Kidney tubule cell (primary cell): ENCODE data around the gene DNAJB6.

ENCODE experiments used
- DNase-seq: peaks from one replicate; pipeline ENCODE4 v3.0.0-alpha.2; 2018; ENCODE audit warnings: low spot score

The DNAJB6 gene

DNA sequence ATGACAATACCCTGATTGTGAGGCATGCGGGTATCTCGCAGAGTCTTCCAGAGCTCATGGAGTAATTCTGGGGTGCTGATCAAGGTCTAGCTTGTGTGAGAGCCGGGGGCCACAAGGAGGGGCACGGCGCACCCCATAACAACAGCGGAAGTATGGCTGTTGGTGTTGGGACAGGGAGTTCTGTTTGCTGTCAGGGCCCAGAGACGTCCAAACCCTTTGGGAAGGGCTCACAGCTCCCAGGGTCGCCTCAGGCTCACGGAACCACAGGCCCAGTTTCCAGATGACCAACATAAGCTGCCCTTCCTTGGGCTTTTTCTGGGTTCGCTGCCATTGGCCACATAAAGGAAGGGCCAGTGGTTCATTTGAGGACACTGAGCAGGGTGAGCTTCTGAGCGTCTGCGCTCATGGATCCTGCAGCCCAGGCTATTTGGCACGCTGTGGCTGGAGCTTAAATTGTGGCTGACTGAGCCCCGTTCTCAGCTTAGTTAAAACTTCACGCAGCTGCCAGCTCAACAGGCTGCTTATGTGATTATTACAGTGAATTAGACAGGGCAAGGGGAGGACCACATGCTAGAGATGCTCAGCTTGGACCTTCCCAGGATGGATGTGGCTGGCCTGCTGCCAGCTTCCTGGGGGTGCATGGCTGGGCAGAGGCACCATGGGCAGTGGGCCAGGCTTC, 92.3 kb downstream of the DNAJB6 start:
- no peak for DNase-seq

DNA sequence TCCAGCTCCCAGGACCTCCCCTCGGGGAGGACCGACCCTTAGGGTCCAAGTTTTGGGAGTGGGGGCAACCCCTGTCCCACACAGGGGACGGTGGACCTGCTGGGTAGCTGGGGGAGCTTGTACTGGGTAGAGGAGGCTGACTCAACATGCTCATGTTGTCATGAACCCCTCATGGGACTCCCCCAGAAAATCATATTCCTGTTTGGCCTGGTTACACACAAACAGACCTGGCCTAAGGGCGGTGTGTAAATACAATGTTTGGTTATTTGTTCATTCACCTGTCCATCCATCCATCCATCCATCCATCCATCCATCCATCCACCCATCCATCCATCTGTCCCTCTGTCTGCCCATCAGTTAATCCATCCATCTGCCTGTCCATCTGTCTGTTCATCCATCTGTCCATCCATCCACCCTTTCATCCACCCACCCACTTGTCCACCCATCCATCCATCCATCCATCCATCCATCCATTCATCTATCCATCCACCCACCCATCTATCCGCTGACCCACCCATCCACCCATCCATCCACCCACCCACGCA, 92.9 kb downstream of the DNAJB6 start:
- DNase-seq: no peak

DNA sequence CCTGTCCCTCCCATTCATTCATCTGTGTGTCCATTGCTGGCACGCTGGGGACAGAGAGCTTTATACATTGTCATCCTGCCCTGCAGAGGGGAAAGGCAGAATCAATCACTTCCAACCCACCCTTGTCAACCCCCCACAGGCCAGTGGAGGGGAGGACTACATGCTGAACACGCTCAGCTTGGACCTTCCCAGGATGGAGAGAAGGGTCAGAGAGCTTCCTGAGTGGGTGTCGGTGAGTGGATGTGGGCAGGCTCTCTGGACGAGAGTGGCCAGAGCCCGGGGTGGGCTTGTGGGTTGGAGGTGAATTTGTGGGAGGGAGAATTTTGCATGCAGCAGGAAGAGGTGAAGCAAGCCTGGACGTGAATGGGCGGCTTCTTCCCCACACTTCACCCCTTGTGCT, 93.9 kb downstream of the DNAJB6 start:
- no peak for DNase-seq

DNA sequence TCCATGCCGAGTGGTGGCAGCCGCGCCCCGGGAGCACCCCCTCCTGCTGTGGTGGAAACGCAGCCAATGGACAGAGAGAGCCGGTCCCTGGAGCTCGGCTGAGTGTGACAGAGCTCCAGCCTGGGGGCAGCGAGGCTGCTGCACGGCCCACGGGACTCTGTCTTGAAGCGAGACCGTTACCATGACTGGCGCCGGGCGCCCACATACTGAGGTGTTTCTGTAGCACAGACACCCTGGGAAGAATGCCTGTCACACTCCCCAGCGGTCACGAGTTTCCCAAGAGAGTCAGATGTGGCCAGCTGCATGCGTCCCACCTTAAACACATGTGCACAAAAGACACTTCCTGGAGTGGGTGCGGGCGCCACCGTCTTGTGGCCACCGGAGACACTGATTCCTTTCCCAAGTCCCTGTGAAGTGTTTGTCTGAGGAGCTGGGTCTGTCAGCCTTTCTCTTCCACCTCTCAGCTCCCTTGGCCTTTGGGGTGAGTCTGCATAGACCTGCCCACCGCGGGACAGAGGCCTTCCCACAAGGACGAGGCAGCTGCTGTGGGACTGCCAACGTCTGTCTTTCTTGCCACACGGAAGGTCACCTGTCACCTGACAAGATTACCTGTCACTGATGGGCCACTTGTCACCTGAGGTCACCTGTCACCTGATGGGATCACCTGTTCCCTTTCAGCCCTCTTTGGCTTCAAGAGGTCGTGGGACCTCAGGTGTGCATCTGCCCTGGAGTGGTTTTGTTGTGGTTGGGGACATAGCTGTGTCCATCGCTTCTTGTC, 94.6 kb downstream of the DNAJB6 start:
- no peak for DNase-seq

DNA sequence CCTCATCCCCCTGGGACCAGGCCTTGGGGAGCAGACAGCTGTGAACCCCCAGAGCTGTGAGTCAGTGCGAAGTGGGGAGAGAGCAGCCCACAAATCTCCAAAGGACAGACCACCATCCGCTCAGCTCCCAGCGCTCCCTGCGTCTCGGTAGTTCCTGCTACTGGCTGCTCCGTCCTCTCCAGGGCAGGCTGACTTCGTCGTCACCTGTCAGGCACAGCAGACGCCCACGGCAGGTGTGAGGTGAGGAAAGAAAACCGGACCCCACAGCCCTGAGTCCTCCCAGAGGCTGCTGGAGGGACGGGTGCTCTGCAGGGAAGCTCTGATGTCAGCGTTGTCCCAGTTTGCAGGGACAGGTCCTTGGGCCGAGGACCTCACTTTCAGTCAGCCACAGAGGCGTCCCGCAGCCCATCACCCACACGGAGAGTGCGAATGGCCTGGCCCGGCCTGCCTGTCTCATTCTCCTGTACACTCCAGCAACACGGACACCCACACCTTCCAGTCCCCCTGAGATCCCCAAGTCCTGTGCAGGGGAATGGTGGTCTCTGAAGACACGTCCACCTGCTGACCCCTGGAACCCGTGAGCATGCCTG, 95.2 kb downstream of the DNAJB6 start:
- DNase-seq: no peak

DNA sequence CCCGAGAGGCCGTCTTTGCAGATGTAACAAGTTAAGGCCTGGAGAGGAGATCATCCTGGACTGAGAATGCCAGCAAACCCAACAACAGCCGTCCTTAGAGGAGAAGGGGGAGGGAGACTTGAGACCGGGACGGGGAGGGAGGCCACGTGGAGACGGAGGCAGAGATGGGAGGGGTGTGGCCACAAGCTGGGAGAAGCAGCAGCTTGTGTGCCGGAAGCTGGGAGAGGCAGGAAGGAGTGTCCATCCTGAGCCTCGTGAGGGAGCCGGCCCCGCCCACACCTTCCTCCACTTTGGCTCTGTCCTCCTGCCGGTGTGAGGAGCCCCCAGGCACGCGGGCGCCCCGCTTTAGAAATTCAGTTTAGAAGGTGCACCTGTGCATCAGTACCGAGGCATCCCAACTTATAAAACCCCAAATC, 95.7 kb downstream of the DNAJB6 start:
- peak; percentile 68 for DNase-seq

DNA sequence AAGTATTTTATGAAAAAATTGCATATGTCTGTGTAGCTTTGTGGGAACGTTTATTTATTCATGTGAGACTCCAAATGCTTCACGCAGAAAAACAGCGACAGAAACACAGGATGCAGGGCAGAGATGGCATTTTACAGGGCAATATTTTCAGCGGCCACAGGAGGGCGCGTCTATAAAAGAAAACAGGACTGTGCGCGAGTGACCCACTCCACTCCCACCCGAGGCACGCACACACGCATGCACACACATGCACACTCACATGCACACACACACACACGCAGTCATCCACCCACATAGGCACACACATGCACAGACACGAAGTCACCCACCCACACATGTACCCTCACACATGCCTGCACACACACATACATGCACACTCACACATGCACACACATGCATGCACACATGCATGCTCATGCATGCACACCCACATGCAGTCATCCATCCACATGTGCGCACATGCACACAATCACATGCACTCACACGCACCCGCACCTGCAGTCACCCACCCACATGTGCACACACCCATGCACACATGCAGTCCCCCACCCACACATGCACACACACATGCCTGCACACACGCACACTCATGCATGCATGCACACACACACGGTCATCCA, 96.3 kb downstream of the DNAJB6 start:
- DNase-seq: peak; percentile 17

DNA sequence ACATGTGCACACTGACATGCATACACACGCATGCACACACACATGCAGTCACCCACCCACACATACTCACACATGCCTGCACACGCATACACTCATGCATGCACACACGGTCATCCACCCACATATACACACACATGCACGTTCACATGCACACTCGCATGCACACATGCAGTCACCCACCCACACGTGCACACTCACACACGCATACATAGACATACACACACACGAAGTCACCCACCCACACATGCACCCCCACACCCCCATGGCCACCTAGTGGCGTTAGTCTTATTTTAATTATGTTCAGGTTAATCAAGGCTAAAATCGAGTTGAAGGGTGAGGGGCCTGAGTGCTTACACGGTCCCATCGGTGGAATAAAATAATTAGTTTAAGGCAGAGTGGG, 96.8 kb downstream of the DNAJB6 start:
- no peak for DNase-seq

DNA sequence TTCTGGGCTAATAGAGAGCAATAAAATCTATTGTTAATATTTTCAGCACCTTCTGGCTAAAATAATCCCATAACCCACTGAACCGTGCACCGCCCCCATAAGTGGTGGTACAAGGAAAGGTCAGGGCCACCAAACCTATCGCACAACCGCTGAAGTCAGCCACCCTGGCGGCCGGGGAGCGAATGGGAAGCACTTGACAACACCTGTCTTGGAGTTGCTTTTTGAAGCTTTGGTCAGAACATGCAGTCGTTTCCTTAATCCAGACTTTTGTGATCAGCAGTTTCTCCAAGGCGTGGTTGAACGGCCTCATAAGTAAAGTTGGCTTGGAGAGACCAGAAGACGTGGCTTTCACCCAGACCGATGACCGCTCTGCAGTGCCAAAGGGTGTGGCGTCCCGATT, 97.4 kb downstream of the DNAJB6 start:
- no peak for DNase-seq

DNA sequence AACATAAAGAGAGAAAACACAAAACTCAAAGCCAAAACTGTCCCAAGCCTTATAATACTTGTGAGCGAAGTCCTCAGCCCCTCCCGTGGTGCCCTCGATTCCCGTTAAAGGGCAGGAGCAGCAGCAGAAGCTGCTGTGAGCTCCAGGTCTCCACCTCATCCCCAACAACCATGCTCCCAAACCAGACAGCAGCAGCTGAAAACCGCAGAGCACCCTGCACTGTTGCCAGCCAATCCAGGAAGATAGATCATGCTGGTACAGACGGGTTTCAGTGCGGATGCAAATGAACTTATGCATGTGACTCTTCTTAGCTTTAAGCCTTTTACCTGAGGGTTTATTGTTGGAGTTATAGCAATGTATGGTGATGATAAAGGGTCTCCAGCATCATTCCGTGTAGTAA, 97.9 kb downstream of the DNAJB6 start:
- DNase-seq: no peak

DNA sequence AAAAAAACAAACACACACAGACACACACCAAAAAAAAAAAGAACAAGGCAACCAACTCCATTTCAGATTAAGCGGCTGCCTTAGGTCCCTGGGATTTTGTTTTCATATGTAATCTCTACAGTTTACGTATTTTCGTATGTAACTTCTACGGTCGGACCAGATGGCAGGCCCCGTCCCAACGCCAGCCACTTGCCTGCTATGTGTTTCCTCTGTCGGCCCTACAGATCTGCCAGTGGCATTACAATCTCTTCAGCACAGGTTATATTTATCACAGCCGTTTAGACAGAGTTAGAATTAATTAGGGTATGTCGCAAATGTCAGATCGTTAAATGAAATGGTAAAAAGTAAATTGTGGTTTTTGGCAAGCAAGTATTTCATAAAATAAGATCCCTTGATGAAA, 99.3 kb downstream of the DNAJB6 start:
- DNase-seq: no peak

DNA sequence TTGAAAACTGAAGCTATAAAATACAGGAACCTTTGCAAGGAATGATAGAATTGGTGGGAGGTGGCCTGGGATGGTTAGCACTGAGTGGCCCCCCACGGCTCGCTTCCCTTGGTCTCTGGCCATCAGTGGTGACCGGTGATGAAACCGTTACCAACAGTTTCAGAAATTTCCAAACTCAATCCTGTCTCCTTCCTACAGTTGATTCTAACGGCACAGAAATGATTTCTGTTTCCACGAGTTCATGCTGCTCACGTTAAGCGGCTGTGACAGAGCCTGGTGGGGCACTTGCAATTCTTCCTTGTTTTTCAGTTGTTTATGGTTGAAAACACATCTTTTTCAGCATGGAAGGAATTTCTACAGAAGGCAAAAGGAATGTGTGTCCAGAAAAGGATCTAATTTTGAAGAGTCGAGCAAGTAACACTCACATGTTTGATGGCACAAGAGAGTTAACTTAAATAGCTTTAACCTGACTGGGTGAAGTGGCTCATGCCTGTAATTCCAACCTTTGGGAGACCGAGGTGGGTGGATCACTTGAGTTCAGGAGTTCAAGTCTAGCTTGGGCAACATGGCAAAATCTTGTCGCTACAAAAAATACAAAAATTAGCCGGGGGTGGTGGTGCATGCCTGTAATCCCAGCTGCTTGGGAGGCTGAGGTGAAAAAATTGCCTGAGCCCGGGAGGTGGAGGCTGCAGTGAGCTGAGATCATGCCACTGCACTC, 100.1 kb downstream of the DNAJB6 start:
- no peak for DNase-seq

DNA sequence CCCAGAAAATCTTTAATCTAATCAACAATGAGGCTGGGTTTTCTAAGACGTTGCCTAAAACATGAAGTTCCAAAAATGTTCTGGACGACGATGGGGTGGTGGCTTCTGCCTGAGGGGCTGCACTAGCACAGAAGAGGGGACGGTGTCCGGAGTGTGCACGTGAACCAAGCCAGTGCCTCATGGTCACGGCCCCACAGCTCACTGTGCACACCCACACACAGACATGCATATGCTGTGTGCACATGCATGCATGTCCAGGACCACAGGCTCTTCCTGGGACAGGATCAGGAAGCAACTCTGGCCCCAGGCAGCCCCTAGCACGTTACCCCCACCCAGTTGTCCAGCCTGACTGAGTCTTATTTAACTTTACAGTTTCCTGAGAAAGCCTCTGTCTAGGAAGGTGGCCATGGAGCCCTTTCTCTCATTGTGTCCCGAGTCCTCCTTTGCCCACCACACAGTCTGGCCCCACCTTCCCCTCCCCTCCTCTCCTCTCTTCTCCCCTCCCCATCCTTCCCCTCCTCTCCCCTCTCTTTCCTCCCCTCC, 100.8 kb downstream of the DNAJB6 start:
- no peak for DNase-seq

DNA sequence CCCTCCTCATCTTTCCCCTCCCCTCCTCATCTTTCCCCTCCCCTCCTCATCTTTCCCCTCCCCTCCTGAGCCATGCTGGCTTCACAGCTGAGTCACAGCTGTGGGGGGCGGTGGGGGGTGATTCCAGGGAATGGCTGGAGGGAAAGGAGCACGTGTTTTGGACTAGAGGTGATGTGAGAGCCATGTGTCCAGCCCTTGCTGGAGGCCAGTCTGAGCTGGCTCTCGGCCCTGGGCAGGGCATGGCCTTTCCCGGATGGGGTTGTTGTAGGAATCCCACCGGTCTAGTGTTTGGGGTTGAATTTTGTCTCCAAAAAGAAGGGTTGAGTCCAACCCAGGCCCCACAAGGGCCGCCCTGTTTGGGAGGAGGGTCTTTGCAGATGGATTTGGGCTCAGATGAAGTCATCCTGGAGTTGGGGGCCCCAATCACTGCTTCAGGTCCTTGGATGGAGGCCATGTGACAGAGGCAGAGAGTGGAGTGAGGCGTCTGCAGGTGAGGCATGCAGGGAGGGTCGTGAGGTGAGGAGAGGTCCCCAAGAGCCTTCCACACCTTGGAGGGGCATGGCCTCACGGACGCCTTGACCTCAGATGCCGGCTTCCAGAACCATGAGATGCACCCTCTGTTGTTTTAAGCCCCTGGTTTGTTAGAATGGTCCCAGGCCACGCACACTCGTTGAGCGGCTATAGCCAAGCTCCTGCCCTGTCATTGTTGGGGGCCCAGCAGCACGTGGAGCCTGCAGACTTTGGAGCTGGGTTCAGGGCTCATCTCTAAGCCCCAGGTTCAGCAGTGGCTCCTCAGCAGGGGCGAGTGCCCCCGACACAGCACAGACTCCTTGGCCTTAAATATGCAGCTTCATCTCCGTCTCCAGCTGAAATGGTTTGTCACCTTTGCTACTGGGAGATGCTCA, 101.6 kb downstream of the DNAJB6 start:
- DNase-seq: no peak

DNA sequence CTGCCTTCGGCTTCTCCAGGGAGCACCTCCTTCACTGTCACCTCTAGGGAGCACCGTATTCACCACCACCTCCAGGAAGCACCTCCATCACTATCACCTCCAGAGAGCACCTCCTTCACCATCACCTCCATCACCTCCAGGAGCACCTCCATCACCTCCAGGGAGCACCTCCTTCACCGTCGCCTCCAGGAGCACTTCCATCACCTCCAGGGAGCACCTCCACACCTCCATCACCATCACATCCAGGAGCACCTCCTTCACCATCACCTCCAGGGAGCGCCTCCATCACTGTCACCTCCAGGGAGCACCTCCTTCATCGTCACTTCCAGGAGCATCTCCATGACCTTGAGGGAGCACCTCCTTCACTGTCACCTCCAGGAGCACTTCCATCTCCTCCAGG, 102.3 kb downstream of the DNAJB6 start:
- no peak for DNase-seq

DNA sequence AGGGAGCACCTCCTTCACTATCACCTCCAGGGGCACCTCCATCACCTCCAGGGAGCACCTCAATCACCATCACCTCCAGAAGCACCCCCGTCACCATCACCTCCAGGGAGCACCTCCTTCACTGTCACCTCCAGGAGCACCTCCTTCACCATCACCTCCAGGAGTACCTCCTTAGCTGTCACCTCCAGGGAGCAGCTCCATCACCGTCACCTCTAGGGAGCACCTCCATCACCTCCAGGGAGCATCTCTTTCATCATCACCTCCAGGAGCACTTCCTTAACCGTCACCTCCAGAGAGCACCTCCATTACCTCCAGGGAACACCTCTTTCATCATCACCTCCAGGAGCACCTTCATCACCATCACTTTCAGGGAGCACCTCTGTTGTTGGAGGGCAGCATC, 103.0 kb downstream of the DNAJB6 start:
- DNase-seq: no peak

DNA sequence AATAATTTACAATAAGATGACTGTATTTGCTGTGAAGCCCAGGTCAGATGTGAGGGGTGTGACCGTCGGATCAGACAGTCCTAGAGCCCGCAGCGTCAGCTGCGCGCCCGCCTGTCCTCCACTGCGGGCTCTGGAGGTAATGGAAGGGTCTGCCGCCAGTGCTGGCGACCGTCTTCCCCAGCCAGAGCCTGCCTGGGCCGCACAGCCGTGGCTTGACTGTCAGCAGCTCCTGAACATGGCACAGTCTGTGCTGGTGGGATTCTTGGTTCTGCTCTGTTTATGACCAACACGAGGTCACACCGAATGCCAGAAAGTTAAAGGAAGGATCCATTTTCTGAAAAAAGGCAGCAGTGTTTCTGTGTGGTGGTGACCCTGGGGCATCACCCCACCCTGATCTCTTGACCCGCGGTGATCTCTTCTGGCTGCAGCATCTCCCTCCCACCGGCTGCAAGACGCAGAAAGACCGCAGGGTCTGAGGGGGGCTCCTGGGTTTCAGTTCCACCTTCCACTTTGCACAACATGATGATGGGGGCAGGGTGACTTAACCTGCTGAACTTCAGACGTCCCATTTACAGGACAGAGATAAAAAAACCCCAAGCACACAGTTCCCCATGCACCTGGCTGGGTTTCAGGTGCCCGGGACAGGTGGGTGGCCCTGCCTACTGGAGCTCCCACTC, 103.7 kb downstream of the DNAJB6 start:
- DNase-seq: no peak

DNA sequence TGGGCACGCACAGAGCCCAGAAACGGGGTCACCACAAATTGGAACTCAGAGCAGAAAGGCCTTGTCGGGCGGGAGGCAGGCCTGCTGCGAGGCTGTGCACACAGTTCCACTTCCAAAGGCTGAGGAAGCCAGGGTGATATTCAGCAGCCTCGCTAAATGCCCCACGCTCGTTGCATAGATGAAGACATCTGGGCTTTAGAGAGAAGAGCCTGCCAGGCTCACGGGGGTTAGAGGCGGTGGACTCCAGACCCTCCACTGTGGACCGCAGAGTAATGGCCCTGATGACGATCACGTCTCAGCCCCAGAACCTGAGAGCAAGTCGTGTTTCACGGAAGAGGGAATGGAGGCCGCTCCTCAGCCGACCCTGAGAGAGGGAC, 104.2 kb downstream of the DNAJB6 start:
- DNase-seq: no peak

DNA sequence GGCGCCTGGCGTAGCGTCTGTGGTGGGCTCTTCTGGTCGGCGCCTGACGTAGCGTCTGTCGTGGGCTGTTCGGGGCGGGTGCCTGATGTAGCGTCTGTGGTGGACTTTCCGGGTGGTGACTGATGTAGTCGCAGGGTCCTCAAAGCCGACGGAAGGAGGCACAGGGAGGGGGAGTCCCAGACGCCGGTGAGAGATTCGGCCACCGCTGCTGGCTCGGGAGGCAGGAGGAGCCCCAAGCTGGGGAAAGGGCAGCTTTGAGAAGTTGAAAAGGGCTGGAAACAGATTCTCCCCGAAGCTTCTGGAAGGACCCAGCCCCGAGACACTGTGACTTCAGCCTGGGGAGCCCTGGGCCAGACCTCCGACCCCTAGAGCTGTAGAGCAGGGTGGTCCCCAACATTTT, 105.7 kb downstream of the DNAJB6 start:
- no peak for DNase-seq
